ENCODE measurements around the gene TCAF1.

GRCh38 chr7:143908120-143908519 lies 6.1 kb upstream of the TCAF1 start:
- TF ChIP-seq POLR2A (IDR thresholded peaks at IDR 0.05) (no peak), CTCF (IDR thresholded peaks at IDR 0.05) (no peak), EP300 (IDR thresholded peaks at IDR 0.05; ENCODE audit: low read depth) (no peak), POLR2AphosphoS5 (IDR thresholded peaks at IDR 0.05) (no peak)

Data from transverse colon (tissue), 4 donors.